Loucy (cell line): ENCODE measurements around the gene ZMYND8.

ENCODE experiments used
- H2AFZ ChIP-seq: fragments of 200-600 bp; sonication (generic); 2 replicates; pipeline ENCODE4 v1.6.0; 2016; ENCODE audit warnings: antibody characterized with exemption, mild to moderate bottlenecking, low read length, moderate library complexity
- H3F3A ChIP-seq: fragments of 200-600 bp; 2 replicates; pipeline ENCODE4 v1.6.0; 2016; ENCODE audit warnings: antibody characterized with exemption, low read depth, mild to moderate bottlenecking
- H3K27me3 ChIP-seq: fragments of 200-600 bp; sonication (generic); 2 replicates; pipeline ENCODE4 v1.6.1; 2014; ENCODE audit warnings: low read length, mild to moderate bottlenecking; ENCODE audit not compliant: insufficient read depth, poor library complexity, severe bottlenecking
- H3K36me3 ChIP-seq: fragments of 200-600 bp; sonication (generic); 2 replicates; pipeline ENCODE4 v1.6.1; 2016; ENCODE audit warnings: low read length; ENCODE audit not compliant: insufficient read depth
- H3K4me1 ChIP-seq: fragments of 200-600 bp; sonication (generic); 2 replicates; pipeline ENCODE4 v1.5.1; 2014; ENCODE audit warnings: low read length, mild to moderate bottlenecking; ENCODE audit not compliant: insufficient read depth, poor library complexity, severe bottlenecking
- H3K4me2 ChIP-seq: fragments of 200-600 bp; sonication (generic); 2 replicates; pipeline ENCODE4 v1.6.0; 2014; ENCODE audit warnings: antibody characterized with exemption, low read length, low read depth, mild to moderate bottlenecking; ENCODE audit not compliant: poor library complexity, severe bottlenecking
- H3K4me3 ChIP-seq: fragments of 200-600 bp; sonication (generic); 2 replicates; pipeline ENCODE4 v1.5.1; 2014; ENCODE audit warnings: low read length, mild to moderate bottlenecking, mixed read lengths; ENCODE audit not compliant: poor library complexity, severe bottlenecking
- H3K79me2 ChIP-seq: fragments of 200-600 bp; sonication (generic); 2 replicates; pipeline ENCODE4 v1.6.1; 2014; ENCODE audit warnings: low read length; ENCODE audit not compliant: insufficient read depth
- H3K9ac ChIP-seq: fragments of 200-600 bp; sonication (generic); 2 replicates; pipeline ENCODE4 v1.6.0; 2014; ENCODE audit warnings: mild to moderate bottlenecking, low read depth, low read length, moderate library complexity; ENCODE audit not compliant: poor library complexity, severe bottlenecking
- H3K9me2 ChIP-seq: fragments of 200-600 bp; sonication (generic); replicated peaks from 2 replicates; pipeline ENCODE4 v1.6.1; 2016; ENCODE audit warnings: low read depth, low read length, mixed read lengths
- H3K9me3 ChIP-seq: fragments of 200-600 bp; sonication (generic); 2 replicates; pipeline ENCODE4 v1.6.1; 2014; ENCODE audit warnings: mild to moderate bottlenecking, antibody characterized with exemption, low read length, low read depth; ENCODE audit not compliant: insufficient read depth
- H4K20me1 ChIP-seq: fragments of 200-600 bp; sonication (generic); 2 replicates; pipeline ENCODE4 v1.6.0; 2014; ENCODE audit warnings: antibody characterized with exemption, low read length, mild to moderate bottlenecking; ENCODE audit not compliant: insufficient read depth, poor library complexity, severe bottlenecking
- EZH2phosphoT487 ChIP-seq: fragments of 200-600 bp; IDR thresholded peaks from 2 replicates; pipeline ENCODE4 v1.6.1; 2018; ENCODE audit warnings: antibody characterized with exemption, mild to moderate bottlenecking, moderate library complexity, borderline replicate concordance
- TF ChIP-seq, protein P1 (sequence below): fragments of 200-600 bp; sonication (generic); conservative IDR thresholded peaks from 2 replicates; pipeline ENCODE4 v1.5.1; 2014; ENCODE audit warnings: mild to moderate bottlenecking, antibody characterized with exemption, low read length

The ZMYND8 gene

DNA sequence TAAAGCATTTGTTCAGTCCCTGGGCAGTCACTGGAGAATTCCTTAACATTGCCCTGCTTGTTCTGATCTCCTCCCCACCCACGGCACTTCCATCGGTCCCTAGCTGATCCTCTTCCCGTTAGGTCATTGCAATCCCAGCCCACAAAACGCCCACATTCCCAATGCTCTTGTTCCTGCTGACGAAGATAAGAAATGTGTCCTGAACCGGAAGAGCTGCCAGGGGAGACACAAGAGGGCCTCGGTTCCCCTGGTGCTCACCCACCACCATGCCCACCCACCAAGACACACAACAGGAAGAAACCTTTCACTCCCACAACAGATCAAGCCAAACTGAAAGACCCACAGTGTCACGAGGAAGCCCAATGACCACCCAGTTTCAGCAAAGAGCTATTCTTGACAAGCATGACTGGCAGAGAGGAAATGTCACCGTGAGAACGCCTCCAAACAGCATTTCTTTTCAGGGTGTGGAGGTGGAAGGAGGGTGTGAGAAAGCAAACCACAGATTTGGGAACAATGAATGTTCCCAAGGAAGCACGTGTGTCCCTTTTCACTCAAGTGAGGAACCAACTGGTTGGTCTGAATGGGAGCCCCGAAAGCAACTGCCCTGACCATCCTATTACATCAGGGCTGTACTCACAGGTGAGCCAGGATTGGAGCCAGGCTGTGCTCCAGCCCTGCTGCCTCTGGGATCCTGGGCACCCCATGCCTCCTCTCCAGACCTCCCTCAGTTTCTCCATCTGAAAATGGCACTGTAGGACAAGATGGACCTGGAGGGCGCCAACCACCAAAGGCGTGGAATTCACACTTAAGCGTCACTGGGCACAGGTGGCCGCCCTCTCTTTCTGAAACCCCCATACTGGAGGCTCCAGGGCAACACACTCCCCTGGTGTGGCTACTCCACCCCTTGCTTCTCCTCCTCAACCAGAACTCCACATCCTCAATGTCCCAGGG is 97.5 kb downstream of the ZMYND8 start:
- peaks cover 87% of the 10 kb centered on the region for H3K36me3 ChIP-seq
- peaks cover 3% of the 10 kb centered on the region for H3K4me1 ChIP-seq
- H3F3A ChIP-seq, result no peaks in the 10 kb centered on the region
- no peaks in the 10 kb centered on the region for H3K9me2 ChIP-seq
- TF ChIP-seq EZH2phosphoT487, result no peak
- TF ChIP-seq, protein P1, sequence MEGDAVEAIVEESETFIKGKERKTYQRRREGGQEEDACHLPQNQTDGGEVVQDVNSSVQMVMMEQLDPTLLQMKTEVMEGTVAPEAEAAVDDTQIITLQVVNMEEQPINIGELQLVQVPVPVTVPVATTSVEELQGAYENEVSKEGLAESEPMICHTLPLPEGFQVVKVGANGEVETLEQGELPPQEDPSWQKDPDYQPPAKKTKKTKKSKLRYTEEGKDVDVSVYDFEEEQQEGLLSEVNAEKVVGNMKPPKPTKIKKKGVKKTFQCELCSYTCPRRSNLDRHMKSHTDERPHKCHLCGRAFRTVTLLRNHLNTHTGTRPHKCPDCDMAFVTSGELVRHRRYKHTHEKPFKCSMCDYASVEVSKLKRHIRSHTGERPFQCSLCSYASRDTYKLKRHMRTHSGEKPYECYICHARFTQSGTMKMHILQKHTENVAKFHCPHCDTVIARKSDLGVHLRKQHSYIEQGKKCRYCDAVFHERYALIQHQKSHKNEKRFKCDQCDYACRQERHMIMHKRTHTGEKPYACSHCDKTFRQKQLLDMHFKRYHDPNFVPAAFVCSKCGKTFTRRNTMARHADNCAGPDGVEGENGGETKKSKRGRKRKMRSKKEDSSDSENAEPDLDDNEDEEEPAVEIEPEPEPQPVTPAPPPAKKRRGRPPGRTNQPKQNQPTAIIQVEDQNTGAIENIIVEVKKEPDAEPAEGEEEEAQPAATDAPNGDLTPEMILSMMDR, result no peak
- no peak overlapping the region for H3K4me3 ChIP-seq
- H3K9me3 ChIP-seq, result no peaks in the 10 kb centered on the region
- peaks cover 51% of the 10 kb centered on the region for H3K79me2 ChIP-seq
- peaks cover 30% of the 10 kb centered on the region for H4K20me1 ChIP-seq
- H3K27me3 ChIP-seq, result no peaks in the 10 kb centered on the region
- H3K4me2 ChIP-seq, result no peak overlapping the region
- H2AFZ ChIP-seq, result no peak overlapping the region
- no peak overlapping the region for H3K9ac ChIP-seq

DNA sequence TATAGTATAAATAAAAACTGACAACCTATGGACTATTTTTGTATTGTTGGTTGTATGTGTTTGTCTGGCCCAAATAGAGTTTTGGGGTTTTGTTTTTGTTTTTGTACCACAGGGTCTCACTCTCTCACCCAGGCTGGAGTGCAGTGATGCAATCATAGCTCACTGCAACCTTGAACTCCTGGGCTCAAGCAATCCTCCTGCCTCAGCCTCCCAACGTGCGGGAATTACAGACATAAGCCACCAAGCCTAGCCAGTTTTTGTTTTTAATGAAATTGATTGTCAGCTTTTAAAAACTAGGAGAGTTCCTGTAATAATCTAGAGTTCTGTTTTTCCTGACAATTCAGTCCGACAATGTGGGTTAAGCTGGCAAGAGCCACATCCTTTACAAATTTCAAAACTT is 98.7 kb downstream of the ZMYND8 start:
- Histone ChIP-seq H3K4me3 (no peak overlapping the region), H3K79me2 (peaks cover 53% of the 10 kb centered on the region), H3K9me2 (no peaks in the 10 kb centered on the region), H3K36me3 (peaks cover 87% of the 10 kb centered on the region), H3F3A (no peaks in the 10 kb centered on the region), H3K4me2 (no peak overlapping the region), H3K9me3 (no peaks in the 10 kb centered on the region), H3K4me1 (peaks cover 3% of the 10 kb centered on the region), H3K9ac (no peak overlapping the region), H4K20me1 (peaks cover 24% of the 10 kb centered on the region), H2AFZ (no peak overlapping the region), H3K27me3 (no peaks in the 10 kb centered on the region)
- TF ChIP-seq, protein P1, result no peak
- no peak for TF ChIP-seq EZH2phosphoT487

DNA sequence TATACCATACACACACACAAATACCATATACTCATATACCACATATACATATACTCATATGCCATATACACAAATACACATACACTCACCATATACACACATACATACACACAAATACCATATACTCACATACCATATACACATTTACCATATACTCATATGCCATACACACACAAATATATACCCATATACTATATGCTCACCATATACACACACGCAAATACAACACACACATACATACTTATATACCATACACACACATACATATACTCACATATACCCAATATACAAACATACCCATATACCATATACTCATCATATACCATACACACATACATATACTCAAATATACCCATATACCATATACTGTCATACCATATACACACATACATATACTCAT is 99.2 kb downstream of the ZMYND8 start:
- Histone ChIP-seq H3K36me3 (peaks cover 87% of the 10 kb centered on the region), H3K79me2 (peaks cover 53% of the 10 kb centered on the region)

More for the DNA sequence above, 99.2 kb downstream of the ZMYND8 start:
- H4K20me1 ChIP-seq, result peaks cover 24% of the 10 kb centered on the region
- no peak overlapping the region for H3K9ac ChIP-seq
- H3K4me3 ChIP-seq, result no peak overlapping the region
- no peak overlapping the region for H3K4me2 ChIP-seq
- TF ChIP-seq EZH2phosphoT487, result no peak
- TF ChIP-seq, protein P1, result no peak
- H2AFZ ChIP-seq, result no peak overlapping the region
- peaks cover 3% of the 10 kb centered on the region for H3K4me1 ChIP-seq
- H3K27me3 ChIP-seq, result no peaks in the 10 kb centered on the region
- no peaks in the 10 kb centered on the region for H3K9me3 ChIP-seq
- no peaks in the 10 kb centered on the region for H3K9me2 ChIP-seq
- no peaks in the 10 kb centered on the region for H3F3A ChIP-seq
